ENCODE results near the gene HEATR9.

DNA sequence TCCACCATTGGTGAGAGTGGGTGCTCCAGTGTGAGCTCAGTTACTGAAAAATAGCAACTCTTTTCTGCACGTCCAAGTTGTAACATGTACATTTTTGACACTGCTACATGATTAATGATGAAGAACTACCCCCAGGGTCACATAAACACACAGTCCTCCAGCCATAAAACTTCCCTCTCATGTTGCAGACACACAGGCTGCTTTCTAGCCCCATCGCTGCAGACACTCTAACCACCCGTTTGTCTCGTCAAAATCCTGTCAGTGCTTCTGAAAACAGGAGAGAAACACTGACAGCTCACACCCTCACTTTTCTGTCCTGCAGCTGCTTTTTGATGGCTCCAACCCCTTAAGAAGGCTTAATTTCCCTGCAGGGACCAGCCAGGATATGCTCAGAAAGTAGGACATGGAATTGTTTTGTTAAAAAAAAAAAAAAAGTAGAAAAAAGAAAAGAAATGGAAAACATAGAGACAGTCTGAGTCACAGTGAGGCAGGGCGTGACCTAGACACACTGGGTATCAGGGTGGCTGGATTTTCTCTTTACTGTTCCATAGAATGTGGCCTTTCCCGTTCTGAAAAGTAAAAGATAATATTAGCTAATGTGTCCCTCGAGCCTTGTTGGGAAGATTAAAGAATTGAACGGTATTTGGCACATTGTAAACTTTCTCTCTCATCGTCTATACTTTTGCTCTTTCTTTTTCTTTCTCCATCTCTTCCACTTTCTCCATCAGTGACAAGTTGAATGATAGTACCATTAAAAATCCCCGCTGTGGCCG lies 32.2 kb upstream of the HEATR9 start:
- TF ChIP-seq POLR2A (IDR thresholded peaks at IDR 0.05) (no peak), CTCF (IDR thresholded peaks at IDR 0.05) (no peak)

Data from esophagus squamous epithelium (tissue), 4 donors.